ENCODE results near the gene NHLRC1.
A peak's percentile ranks its signal among the peaks of the same experiment; 100 is the strongest.

The NHLRC1 gene

DNA sequence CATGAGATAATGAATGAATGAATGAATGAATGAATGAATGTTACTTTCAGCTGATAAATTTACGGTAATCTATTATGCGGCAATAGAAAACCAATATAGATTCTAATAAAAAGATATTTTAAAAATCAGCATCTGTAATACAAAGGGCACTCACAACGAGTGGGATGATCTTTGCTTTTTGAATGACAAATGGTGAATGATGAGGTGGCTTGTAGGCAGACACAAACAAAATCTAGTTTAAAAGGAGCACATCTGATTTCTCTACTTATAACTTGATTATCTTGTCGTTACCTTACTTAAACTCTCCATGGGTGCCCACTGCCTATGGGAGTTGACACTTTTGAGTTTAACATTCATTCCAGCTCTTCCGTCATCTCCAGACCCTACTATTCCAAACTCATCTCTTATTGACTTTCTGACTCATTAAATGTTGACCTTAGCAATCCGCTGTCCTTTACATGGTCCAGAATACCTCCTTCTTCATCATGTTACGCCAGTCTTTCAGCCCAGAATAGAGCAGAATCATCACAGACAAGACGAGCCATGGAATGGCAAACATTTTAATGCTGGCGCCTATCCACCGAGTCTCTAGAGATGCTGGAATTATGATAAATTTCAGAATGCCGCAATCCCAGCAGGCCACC is 41.3 kb downstream of the NHLRC1 start:
- peak; percentile 44 for DNase-seq

DNA sequence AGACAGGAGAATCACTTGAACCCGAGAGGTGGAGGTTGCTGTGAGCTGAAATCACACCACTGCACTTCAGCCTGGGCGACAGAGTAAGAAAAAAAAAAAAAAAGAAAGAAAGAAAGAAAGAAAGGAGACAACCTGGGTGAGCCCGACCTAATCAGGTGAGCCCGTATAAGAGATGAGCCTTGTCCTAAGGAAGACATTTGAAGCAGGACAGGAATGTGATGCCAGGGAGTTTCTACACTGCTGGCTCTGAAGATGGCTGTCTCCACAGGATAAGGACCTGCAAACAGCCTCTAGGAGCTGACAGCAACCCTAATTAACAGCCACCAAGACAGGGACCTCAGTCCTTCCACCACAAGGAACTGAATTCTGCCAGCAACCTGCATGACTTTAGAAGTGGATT is 41.9 kb downstream of the NHLRC1 start:
- DNase-seq, result no peak

DNA sequence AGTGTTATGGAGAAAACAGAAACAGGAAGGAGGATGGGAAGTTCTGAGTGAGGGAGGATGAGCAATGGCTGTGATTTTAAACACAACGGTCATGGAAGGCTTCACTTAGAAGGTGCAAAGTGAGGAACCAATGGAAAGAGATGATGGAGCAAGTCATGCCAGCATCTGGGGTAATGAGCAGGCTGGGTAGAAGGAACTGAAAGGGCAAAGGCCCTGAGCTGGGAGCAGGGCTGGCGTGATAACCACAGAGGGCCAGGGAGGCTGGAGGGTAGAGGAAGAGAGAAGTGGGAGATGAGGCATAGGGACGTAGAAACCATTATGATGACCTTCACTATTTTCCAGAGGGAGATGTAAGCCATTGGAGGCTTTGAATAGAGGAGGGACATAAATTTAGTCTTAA is 43.6 kb downstream of the NHLRC1 start:
- no peak for DNase-seq

DNA sequence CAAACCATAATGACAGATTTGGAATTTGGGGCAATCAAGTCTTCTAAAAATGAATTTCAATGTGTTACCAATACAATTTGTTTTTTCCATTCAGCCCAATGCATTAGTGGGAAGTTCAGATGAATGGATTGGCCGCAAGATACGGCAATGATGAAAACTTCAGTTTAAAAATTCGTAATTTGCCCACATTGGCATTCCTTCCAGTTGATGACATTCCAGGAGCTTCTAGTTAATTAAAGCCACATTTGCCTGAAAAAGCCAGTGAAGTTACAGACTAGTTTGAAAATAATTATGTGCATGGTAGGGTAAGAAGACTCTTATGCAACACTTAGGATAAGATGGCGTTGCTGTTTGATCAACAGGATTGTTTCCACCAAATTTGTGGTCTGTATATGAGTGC is 46.2 kb downstream of the NHLRC1 start:
- peak; percentile 86 for DNase-seq

DNA sequence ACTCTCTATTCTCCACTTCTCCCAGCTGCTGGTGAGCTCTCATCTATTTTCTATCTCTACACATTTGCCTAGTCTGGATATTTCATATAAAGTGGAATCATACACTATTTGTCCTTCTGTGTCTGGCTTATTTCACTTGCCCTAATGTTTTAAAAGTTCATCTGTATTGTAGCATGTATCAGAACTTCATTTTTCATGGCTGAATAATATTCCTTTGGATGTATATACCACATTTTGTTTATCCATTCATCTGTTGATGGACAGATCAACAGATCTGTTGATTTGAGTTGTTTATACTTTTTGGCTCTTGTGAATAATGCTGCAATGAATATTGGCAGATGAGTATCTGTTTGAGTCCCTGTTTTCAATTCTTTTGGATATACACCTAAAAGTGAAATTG is 49.6 kb downstream of the NHLRC1 start:
- DNase-seq, result no peak

DNA sequence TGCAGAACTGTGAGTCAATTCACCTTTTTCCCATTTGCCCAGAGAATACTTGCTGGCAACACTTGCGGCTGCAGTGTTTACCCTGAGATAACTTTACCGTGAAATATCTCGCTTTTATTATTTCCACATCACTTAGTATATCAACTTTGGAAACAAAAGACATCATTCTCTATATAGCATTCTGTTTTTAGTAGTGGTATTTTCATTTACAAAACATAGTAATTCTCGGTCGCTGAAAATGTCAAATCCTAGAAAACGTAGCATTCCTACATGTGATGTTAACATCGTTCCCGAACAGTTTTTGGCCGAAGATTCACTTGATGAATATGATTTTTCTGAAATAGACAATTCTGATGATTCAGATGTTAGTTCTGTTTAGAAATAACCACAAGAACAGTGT is 52.0 kb downstream of the NHLRC1 start:
- no peak for DNase-seq

All from fibroblast of skin of right biceps (primary cell).